ENCODE measurements around the gene NOG.

- TF ChIP-seq CTCF (IDR thresholded peaks at IDR 0.05) (no peak), POLR2A (IDR thresholded peaks at IDR 0.05) (no peak), EP300 (IDR thresholded peaks at IDR 0.05) (no peak), POLR2AphosphoS5 (IDR thresholded peaks at IDR 0.05) (no peak)
Measured at GRCh38 chr17:56624912-56625311, 31.4 kb downstream of the NOG start.
